HCT116 (cell line): ENCODE data around the gene MRPL11. TPM values are rescaled to one million over a fixed set of nuclear protein-coding genes. Genes with fewer than 3 reads are reported as not detected.

Source experiments
- ATAC-seq: fragments of 200-7000 bp; cut with Tn5 transposase; 2 replicates; pipeline ENCODE4 v1.9.1; 2020; ENCODE audit warnings: mild to moderate bottlenecking, moderate library complexity
- BruUV-seq: library from RNA; stranded (reverse); fragments of 400-500 nt; replicated peaks from 2 replicates; lab custom pipeline; 2021; lab: Mats Ljungman, UMichigan
- CTCF ChIA-PET: fragments of 300-600 bp; sonication (Branson Sonifier 250); formaldehyde crosslinking; loops from one replicate; lab custom pipeline; 2021; ENCODE audit warnings: antibody characterized with exemption; lab: Charles Lee
- POLR2A ChIA-PET: fragments of 300-600, 350-600 bp; sonication (Branson Sonifier 250); formaldehyde crosslinking; loops from one replicate; lab custom pipeline; 2021; ENCODE audit warnings: antibody characterized with exemption; lab: Charles Lee
- RAD21 ChIA-PET, 2 experiments: fragments of 300-600 bp; sonication (Branson Sonifier 250); formaldehyde crosslinking; loops; one replicate each; lab custom pipeline; 2023; ENCODE audit warnings: low total read pairs in 2 of 2; ENCODE audit not compliant: uncharacterized antibody in 2 of 2, unreplicated experiment in 2 of 2, low non-redundant PET in 1 of 2; lab: Charles Lee
- DNase-seq: peaks from one replicate; pipeline ENCODE4 v3.0.0-alpha.2; 2010; ENCODE audit warnings: low read depth, low spot score
- H2AFZ ChIP-seq: fragments of 200-600 bp; shearing (Covaris generic), sonication (generic); 2 replicates; pipeline ENCODE4 v1.6.1; 2017; ENCODE audit warnings: low read depth, mixed run types, mixed read lengths, antibody characterized with exemption, low read length; ENCODE audit not compliant: poor library complexity, severe bottlenecking
- H3K27ac ChIP-seq: 2 replicates; pipeline ENCODE4 v1.5.1; 2012; ENCODE audit warnings: low read depth, low read length
- H3K27me3 ChIP-seq: fragments of 200-600 bp; sonication (generic); 2 replicates; pipeline ENCODE4 v1.6.1; 2016; ENCODE audit warnings: mixed run types, low read length, mixed read lengths; ENCODE audit not compliant: insufficient read depth
- H3K36me3 ChIP-seq, 2 experiments: fragments of 200-500 bp in 1 of 2; fragments of 200-600 bp in 1 of 2; sonication (Bioruptor generic) in 1 of 2; sonication (generic) in 1 of 2; 2 replicates each; pipeline versions ENCODE4 v1.5.1 to v1.6.1; 2014 to 2016; ENCODE audit warnings: low read length in 2 of 2, inconsistent platforms in 1 of 2, mixed read lengths in 1 of 2, mixed run types in 1 of 2; ENCODE audit not compliant: insufficient read depth in 2 of 2, control insufficient read depth in 1 of 2
- H3K4me1 ChIP-seq, 2 experiments: fragments of 200-600 bp in 1 of 2; sonication (generic) in 1 of 2; 2 replicates each; pipeline versions ENCODE4 v1.5.1 to v1.6.1; 2012 to 2017; ENCODE audit warnings: low read length in 2 of 2, inconsistent platforms in 1 of 2, mild to moderate bottlenecking in 1 of 2, mixed read lengths in 1 of 2, mixed run types in 1 of 2, moderate library complexity in 1 of 2; ENCODE audit not compliant: insufficient read depth in 2 of 2, control insufficient read depth in 1 of 2
- H3K4me2 ChIP-seq: fragments of 200-600 bp; sonication (generic); 2 replicates; pipeline ENCODE4 v1.6.1; 2017; ENCODE audit warnings: mixed run types, low read length, mixed read lengths
- H3K4me3 ChIP-seq, 2 experiments: fragments of 200-600 bp in 1 of 2; sonication (generic) in 1 of 2; replicated peaks in 1 of 2; 2 replicates each; pipeline ENCODE4 v1.5.1; 2011 to 2016; ENCODE audit warnings: low read length in 2 of 2, control low read depth in 1 of 2, low read depth in 1 of 2, mild to moderate bottlenecking in 1 of 2, mixed read lengths in 1 of 2, mixed run types in 1 of 2
- H3K79me2 ChIP-seq: fragments of 200-600 bp; sonication (generic); 2 replicates; pipeline ENCODE4 v1.6.1; 2017; ENCODE audit warnings: mild to moderate bottlenecking, mixed run types, low read length, moderate library complexity, mixed read lengths; ENCODE audit not compliant: insufficient read depth
- H3K9ac ChIP-seq: fragments of 200-600 bp; sonication (generic); 2 replicates; pipeline ENCODE4 v1.6.1; 2016; ENCODE audit warnings: low read length, mixed read lengths
- H3K9me2 ChIP-seq: fragments of 200-600 bp; sonication (generic), shearing (Covaris generic); 2 replicates; pipeline ENCODE4 v1.6.1; 2017; ENCODE audit warnings: mixed run types, mild to moderate bottlenecking, moderate library complexity; ENCODE audit not compliant: insufficient read depth
- H3K9me3 ChIP-seq, 2 experiments: fragments of 200-500 bp in 1 of 2; fragments of 200-600 bp in 1 of 2; sonication (Bioruptor generic) in 1 of 2; sonication (generic) in 1 of 2; 2 replicates each; pipeline ENCODE4 v1.6.1; 2014 to 2017; ENCODE audit warnings: low read length in 2 of 2, mixed read lengths in 2 of 2, inconsistent platforms in 1 of 2, low read depth in 1 of 2, mild to moderate bottlenecking in 1 of 2, mixed run types in 1 of 2, moderate library complexity in 1 of 2; ENCODE audit not compliant: control insufficient read depth in 1 of 2, insufficient read depth in 1 of 2
- H4K20me1 ChIP-seq: fragments of 200-600 bp; sonication (generic), shearing (Covaris generic); 2 replicates; pipeline ENCODE4 v1.6.1; 2017; ENCODE audit warnings: mixed run types, mild to moderate bottlenecking, moderate library complexity; ENCODE audit not compliant: insufficient read depth
- CBX3 ChIP-seq: IDR thresholded peaks from 2 replicates; pipeline ENCODE4 v1.6.1; 2012; ENCODE audit warnings: low read depth
- CTCF ChIP-seq, 3 experiments: fragments of 200-600 bp in 1 of 3; sonication (generic) in 1 of 3; IDR thresholded peaks in 2 of 3; conservative IDR thresholded peaks in 1 of 3; 2 replicates each; pipeline ENCODE4 v1.5.1; 2012 to 2017; ENCODE audit warnings: low read depth in 2 of 3, low read length in 2 of 3, antibody characterized with exemption in 1 of 3, borderline replicate concordance in 1 of 3, control low read depth in 1 of 3, mild to moderate bottlenecking in 1 of 3, mixed read lengths in 1 of 3, mixed run types in 1 of 3, moderate library complexity in 1 of 3; ENCODE audit not compliant: insufficient read depth in 1 of 3
- EZH2phosphoT487 ChIP-seq: fragments of 200-600 bp; IDR thresholded peaks from 2 replicates; pipeline ENCODE4 v1.6.1; 2018; ENCODE audit warnings: antibody characterized with exemption, borderline replicate concordance
- MAX ChIP-seq: IDR thresholded peaks from 2 replicates; pipeline ENCODE4 v1.6.1; 2012
- POLR2AphosphoS5 ChIP-seq: IDR thresholded peaks from 2 replicates; pipeline ENCODE4 v1.6.1; 2011; ENCODE audit warnings: mild to moderate bottlenecking, low read depth, low read length, moderate library complexity
- REST ChIP-seq: IDR thresholded peaks from 2 replicates; pipeline ENCODE4 v1.6.1; 2012; ENCODE audit warnings: low read depth
- TCF7L2 ChIP-seq: IDR thresholded peaks from 2 replicates; pipeline ENCODE4 v1.7.0; 2011; ENCODE audit warnings: borderline replicate concordance, inconsistent platforms; ENCODE audit not compliant: insufficient read depth, insufficient read length; ENCODE audit errors: extremely low read depth
- YY1 ChIP-seq: IDR thresholded peaks from 2 replicates; pipeline ENCODE4 v1.6.1; 2011; ENCODE audit warnings: low read length, low read depth, moderate library complexity, mild to moderate bottlenecking; ENCODE audit not compliant: insufficient replicate concordance; ENCODE audit errors: extremely low read depth
- ZFX ChIP-seq: fragments of 450-650 bp; IDR thresholded peaks from 2 replicates; pipeline ENCODE4 v1.6.1; 2017
- intact Hi-C: fragments of 100-400 bp; cut with micrococcal nuclease; formaldehyde crosslinking; loops from 2 replicates; pipeline ENCODE4 v1.10.0; 2022
- total RNA-seq: library from RNA; stranded (reverse); gene quantifications from one replicate; pipeline ENCODE4 v1.2.1, GENCODE V29; 2021; ENCODE audit not compliant: unreplicated experiment

The MRPL11 gene
- total RNA-seq, 1 experiment from 2014 or later = 126 TPM

- intact Hi-C loops = no loop called here
- TF ChIP-seq ZFX (no peak), YY1 (no peak), EZH2phosphoT487 (no peak), REST (no peak), CTCF (IDR thresholded peaks at IDR 0.05 in 2 of 3, conservative IDR thresholded peaks at IDR 0.05 in 1 of 3; ENCODE audit: borderline replicate concordance in 1 of 3, insufficient read depth in 1 of 3, low read depth in 2 of 3, low read length in 2 of 3) (no peak), POLR2AphosphoS5 (no peak), MAX (no peak), TCF7L2 (no peak), CBX3 (no peak)
- BruUV-seq = no TSS peak
- Histone ChIP-seq H3K27me3 (no peaks in the 10 kb centered on the region), H3K27ac (no peak overlapping the region), H3K79me2 (no peaks in the 10 kb centered on the region), H3K9me3 (no peaks in the 10 kb centered on the region), H3K4me2 (no peak overlapping the region), H3K9ac (no peak overlapping the region), H2AFZ (no peak overlapping the region), H3K4me1 (peaks cover 0 to 7% of the 10 kb centered on the region in 2 experiments; a peak in 2 of 4 replicates), H3K9me2 (no peaks in the 10 kb centered on the region), H3K36me3 (no peaks in the 10 kb centered on the region), H4K20me1 (no peaks in the 10 kb centered on the region), H3K4me3 (no peak overlapping the region)
- ChIA-PET RAD21 (no interaction called here), CTCF (no interaction called here), POLR2A (no interaction called here)
- no peak for ATAC-seq
- DNase-seq = no peak
Measured at GRCh38 chr11:66454247-66454646, 15.6 kb upstream of the MRPL11 start.
